A549 treated with CORT108297 at 1 μM for 4 hours (cell line): Measurements from ENCODE around the gene BTBD16. TPM values are rescaled to one million over a fixed set of nuclear protein-coding genes. Genes with fewer than 3 reads are reported as not detected.

Experiments
- total RNA-seq: library from RNA; stranded (reverse); fragments of 200-300 nt; extraction: Qiagen RNA extraction; gene quantifications from 5 replicates; pipeline ENCODE4 v1.2.3, GENCODE V29; 2022

The BTBD16 gene
- 0.35 to 0.82 TPM (median 0.64 TPM) in 5 replicates for total RNA-seq

GRCh38 chr10:122271076-122271475 lies at the start of gene BTBD16:
TSS of gene BTBD16 (plus strand) at chr10:122271296. CDS start at chr10:122275082, 3,786 bp downstream.

GRCh38 chr10:122374237-122374858 lies 103.3 kb downstream of the BTBD16 start, which contains the start of gene PLEKHA1:
TSS of gene PLEKHA1 (plus strand) at chr10:122374708. CDS start at chr10:122393201, 18,493 bp downstream.

Other genes with a start within 250 kb of the BTBD16 start
- gene PLEKHA1, start 103.4 kb downstream of the BTBD16 start, total RNA-seq: 15.1 to 25.3 TPM (median 21.5 TPM) in 5 replicates
- 0.13 TPM in 1 of 5 replicates, not detected in the others for gene ARMS2, start 183.4 kb downstream of the BTBD16 start, total RNA-seq
- 53.6 to 68.1 TPM (median 54.4 TPM) in 5 replicates for gene HTRA1, start 190.3 kb downstream of the BTBD16 start, total RNA-seq